CD4-positive, alpha-beta memory T cell (primary cell): ENCODE measurements around the gene PDE4D. TPM values are rescaled to one million over a fixed set of nuclear protein-coding genes. Genes with fewer than 3 reads are reported as not detected.

Experiments
- CTCF ChIA-PET: fragments of 350-600 bp; sonication (Branson Sonifier 250); formaldehyde crosslinking; loops from one replicate; lab custom pipeline; 2021; ENCODE audit warnings: inconsistent platforms; ENCODE audit not compliant: partially characterized antibody; lab: Charles Lee
- POLR2A ChIA-PET: fragments of 350-600 bp; sonication (Branson Sonifier 250); formaldehyde crosslinking; loops from one replicate; lab custom pipeline; 2021; ENCODE audit not compliant: partially characterized antibody; lab: Charles Lee
- DNase-seq, 5 donors: peaks; one replicate each; pipeline versions ENCODE4 v3.0.0 to v3.0.0-alpha.2; 2020 to 2022; ENCODE audit warnings: mixed read lengths in 1 of 5
- H3K27ac ChIP-seq: one replicate; pipeline ENCODE4 v1.7.0; 2013; ENCODE audit warnings: low read depth, low read length
- H3K27me3 ChIP-seq: 2 replicates; pipeline ENCODE4 v1.7.0; 2013; ENCODE audit warnings: mild to moderate bottlenecking, low read length, moderate library complexity; ENCODE audit not compliant: insufficient read depth
- H3K36me3 ChIP-seq: 2 replicates; pipeline ENCODE4 v1.7.0; 2013; ENCODE audit warnings: mild to moderate bottlenecking, low read length, moderate library complexity; ENCODE audit not compliant: insufficient read depth
- H3K4me1 ChIP-seq: 2 replicates; pipeline ENCODE4 v1.7.0; 2013; ENCODE audit warnings: mild to moderate bottlenecking, low read length, moderate library complexity; ENCODE audit not compliant: insufficient read depth
- H3K4me3 ChIP-seq, 2 donors: one replicate each; pipeline ENCODE4 v1.7.0; 2013; ENCODE audit warnings: low read length in 2 of 2, mild to moderate bottlenecking in 1 of 2
- H3K9me3 ChIP-seq, 2 donors: one replicate each; pipeline ENCODE4 v1.7.0; 2013; ENCODE audit warnings: low read length in 2 of 2, control low read depth in 1 of 2; ENCODE audit not compliant: control insufficient read depth in 1 of 2
- H3K27ac Mint-ChIP-seq, 7 donors: one replicate each; pipeline ENCODE4 v1.8.0; 2020 to 2021; ENCODE audit warnings: mixed read lengths in 7 of 7, mild to moderate bottlenecking in 6 of 7, inconsistent platforms in 3 of 7, moderate library complexity in 3 of 7
- H3K27me3 Mint-ChIP-seq, 2 donors: one replicate each; pipeline ENCODE4 v1.8.0; 2020 to 2021; ENCODE audit warnings: mixed read lengths in 2 of 2
- H3K36me3 Mint-ChIP-seq, 2 donors: one replicate each; pipeline ENCODE4 v1.8.0; 2020 to 2021; ENCODE audit warnings: mixed read lengths in 2 of 2, inconsistent platforms in 1 of 2, mild to moderate bottlenecking in 1 of 2
- H3K4me1 Mint-ChIP-seq, 4 donors: one replicate each; pipeline ENCODE4 v1.8.0; 2020 to 2021; ENCODE audit warnings: mixed read lengths in 4 of 4, mild to moderate bottlenecking in 1 of 4
- H3K4me3 Mint-ChIP-seq, 8 donors: one replicate each; pipeline ENCODE4 v1.8.0; 2020 to 2021; ENCODE audit warnings: mixed read lengths in 8 of 8, mild to moderate bottlenecking in 7 of 8, moderate library complexity in 6 of 8, inconsistent platforms in 3 of 8
- H3K9me3 Mint-ChIP-seq, 8 donors: one replicate each; pipeline ENCODE4 v1.8.0; 2020 to 2021; ENCODE audit warnings: mixed read lengths in 8 of 8, mild to moderate bottlenecking in 5 of 8, inconsistent platforms in 3 of 8, moderate library complexity in 1 of 8
- intact Hi-C: fragments of 100-400 bp; cut with micrococcal nuclease; formaldehyde crosslinking; loops from one replicate; pipeline ENCODE4 v1.15.1; 2023
- polyA plus RNA-seq, 2 donors: library from polyadenylated mRNA; unstranded; fragments of 300-500 nt; fragmentation: Illumina TruSeq; gene quantifications; one replicate each; pipeline ENCODE4 v1.2.3, GENCODE V29; 2021
- total RNA-seq, 2 experiments: library from RNA; stranded (reverse); gene quantifications; one replicate each; pipeline ENCODE4 v1.2.3, GENCODE V29; 2021

Gene PDE4D
- total and polyA plus RNA-seq, 4 experiments from 2014 or later = 12.3 to 49.7 (median 30.3) TPM

- Mint-ChIP-seq H3K27me3 (peaks cover 18 to 27% of the 10 kb centered on the region in 2 donors), H3K4me1 (no peaks in the 10 kb centered on the region), H3K9me3 (peaks cover 0 to 3% (median 0%) of the 10 kb centered on the region in 8 donors), H3K27ac (no peak overlapping the region), H3K4me3 (no peak overlapping the region), H3K36me3 (no peaks in the 10 kb centered on the region)
- intact Hi-C loops = no loop called here
- no peak overlapping the region for H3K4me3 ChIP-seq
- H3K27me3 ChIP-seq = no peaks in the 10 kb centered on the region
- H3K9me3 ChIP-seq = no peaks in the 10 kb centered on the region
- H3K27ac ChIP-seq = no peak overlapping the region
- H3K4me1 ChIP-seq = no peaks in the 10 kb centered on the region
- H3K36me3 ChIP-seq = no peaks in the 10 kb centered on the region
- CTCF ChIA-PET = interaction anchor here (1.4 kb wide), 1 partner anchor 10 kb away, joined by 6 read pairs; no protein-coding TSS in a partner anchor
- no peak for DNase-seq
- POLR2A ChIA-PET = no interaction called here
These were observed 680.9 kb downstream of the PDE4D start for GRCh38 chr5:59212596-59212995.

GRCh38 chr5:59209758-59210359, 683.7 kb downstream of the PDE4D start:
- POLR2A ChIA-PET = no interaction called here
- H3K36me3 ChIP-seq = no peaks in the 10 kb centered on the region
- Mint-ChIP-seq H3K27me3 (peaks cover 14 to 16% of the 10 kb centered on the region in 2 donors), H3K36me3 (no peaks in the 10 kb centered on the region), H3K4me3 (no peak overlapping the region), H3K27ac (no peak overlapping the region), H3K9me3 (peaks cover 0 to 3% (median 0%) of the 10 kb centered on the region in 8 donors), H3K4me1 (no peaks in the 10 kb centered on the region)
- CTCF ChIA-PET = interaction anchor here (1.0 to 3.6 kb wide), 2 partner anchors 9 to 22 kb away, joined by 3 to 11 read pairs; no protein-coding TSS in a partner anchor
- intact Hi-C loops = no loop called here
- DNase-seq = no peak
- no peaks in the 10 kb centered on the region for H3K4me1 ChIP-seq
- no peaks in the 10 kb centered on the region for H3K9me3 ChIP-seq
- H3K4me3 ChIP-seq = no peak overlapping the region
- H3K27ac ChIP-seq = no peak overlapping the region
- H3K27me3 ChIP-seq = no peaks in the 10 kb centered on the region

DNA sequence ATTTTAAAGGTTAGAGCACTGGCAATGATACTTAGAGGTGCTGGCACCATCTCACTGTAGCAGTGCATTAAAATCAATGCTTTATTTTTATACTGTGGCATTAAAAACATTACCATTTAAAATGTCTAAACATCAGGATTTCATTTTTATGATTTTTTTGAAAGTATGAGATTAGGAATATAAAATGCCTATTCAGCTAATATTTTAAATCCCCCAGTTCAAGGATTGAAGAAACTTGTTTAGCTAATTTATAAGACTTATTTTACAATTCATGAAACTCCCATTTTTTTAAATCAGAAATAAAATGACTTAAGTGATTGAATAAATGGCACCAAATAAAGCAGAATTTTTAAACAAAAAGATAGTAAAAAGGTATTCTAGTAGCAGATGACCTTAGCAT, 685.1 kb downstream of the PDE4D start:
- ChIA-PET POLR2A (no interaction called here), CTCF (interaction anchor here (1.2 to 3.6 kb wide), 2 partner anchors 20 to 172 kb away, joined by 5 to 11 read pairs; no protein-coding TSS in a partner anchor)
- no peaks in the 10 kb centered on the region for H3K9me3 Mint-ChIP-seq

GRCh38 chr5:59207401-59207800, 686.1 kb downstream of the PDE4D start:
- Mint-ChIP-seq H3K27ac (no peak overlapping the region), H3K36me3 (no peaks in the 10 kb centered on the region), H3K9me3 (no peaks in the 10 kb centered on the region), H3K4me1 (no peaks in the 10 kb centered on the region), H3K27me3 (peaks cover 5 to 6% of the 10 kb centered on the region in 2 donors), H3K4me3 (no peak overlapping the region)
- CTCF ChIA-PET = no interaction called here
- intact Hi-C loops = no loop called here
- DNase-seq = no peak
- Histone ChIP-seq H3K27me3 (no peaks in the 10 kb centered on the region), H3K4me3 (no peak overlapping the region), H3K4me1 (no peaks in the 10 kb centered on the region), H3K27ac (no peak overlapping the region), H3K36me3 (no peaks in the 10 kb centered on the region), H3K9me3 (no peaks in the 10 kb centered on the region)
- POLR2A ChIA-PET = no interaction called here

More for the DNA sequence above, 685.1 kb downstream of the PDE4D start:
- H3K4me1 Mint-ChIP-seq = no peaks in the 10 kb centered on the region
- intact Hi-C loops = no loop called here
- no peak overlapping the region for H3K27ac Mint-ChIP-seq
- no peak for DNase-seq
- no peak overlapping the region for H3K27ac ChIP-seq
- H3K4me1 ChIP-seq = no peaks in the 10 kb centered on the region
- H3K36me3 Mint-ChIP-seq = no peaks in the 10 kb centered on the region
- H3K4me3 ChIP-seq = no peak overlapping the region
- no peaks in the 10 kb centered on the region for H3K9me3 ChIP-seq
- peaks cover 9 to 10% of the 10 kb centered on the region in 2 donors for H3K27me3 Mint-ChIP-seq
- no peaks in the 10 kb centered on the region for H3K36me3 ChIP-seq
- no peaks in the 10 kb centered on the region for H3K27me3 ChIP-seq
- no peak overlapping the region for H3K4me3 Mint-ChIP-seq

DNA sequence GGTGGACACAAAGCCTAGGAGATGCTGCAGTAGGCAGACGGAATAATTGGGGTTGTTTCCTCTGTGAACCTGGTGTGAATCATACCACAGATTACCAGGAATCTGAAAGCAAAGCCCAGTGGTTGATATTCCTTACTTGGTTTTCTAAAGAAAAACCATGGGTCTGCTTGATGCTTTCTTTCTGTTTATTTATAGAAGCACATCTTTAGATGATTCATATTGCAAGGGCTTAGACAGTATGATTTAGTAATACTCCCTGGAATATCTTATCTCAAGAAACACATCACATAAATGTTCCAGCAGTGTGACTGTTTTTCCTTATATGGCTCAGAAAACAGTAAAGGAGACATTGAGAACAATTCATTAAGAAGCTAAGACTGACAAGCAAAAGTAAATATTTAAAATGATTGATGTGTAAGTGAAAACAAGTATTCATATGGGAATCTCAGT, 687.4 kb downstream of the PDE4D start:
- Histone ChIP-seq H3K9me3 (no peaks in the 10 kb centered on the region), H3K4me3 (no peak overlapping the region), H3K4me1 (no peaks in the 10 kb centered on the region), H3K36me3 (no peaks in the 10 kb centered on the region), H3K27ac (no peak overlapping the region), H3K27me3 (no peaks in the 10 kb centered on the region)
- Mint-ChIP-seq H3K27ac (no peak overlapping the region), H3K9me3 (no peaks in the 10 kb centered on the region), H3K4me3 (no peak overlapping the region), H3K27me3 (peaks cover 5 to 6% of the 10 kb centered on the region in 2 donors), H3K4me1 (no peaks in the 10 kb centered on the region), H3K36me3 (no peaks in the 10 kb centered on the region)
- intact Hi-C loops = no loop called here
- ChIA-PET POLR2A (no interaction called here), CTCF (no interaction called here)
- no peak for DNase-seq

- DNase-seq = no peak
- H3K4me1 ChIP-seq = no peaks in the 10 kb centered on the region
- H3K36me3 ChIP-seq = no peaks in the 10 kb centered on the region
- ChIA-PET POLR2A (no interaction called here), CTCF (no interaction called here)
- Mint-ChIP-seq H3K9me3 (no peaks in the 10 kb centered on the region), H3K27me3 (peaks cover 5 to 6% of the 10 kb centered on the region in 2 donors), H3K36me3 (no peaks in the 10 kb centered on the region), H3K4me3 (no peak overlapping the region), H3K4me1 (no peaks in the 10 kb centered on the region), H3K27ac (no peak overlapping the region)
- no peak overlapping the region for H3K4me3 ChIP-seq
- no peaks in the 10 kb centered on the region for H3K9me3 ChIP-seq
- no peaks in the 10 kb centered on the region for H3K27me3 ChIP-seq
- intact Hi-C loops = no loop called here
- no peak overlapping the region for H3K27ac ChIP-seq
These were observed 689.2 kb downstream of the PDE4D start for GRCh38 chr5:59204114-59204897.

- H3K9me3 Mint-ChIP-seq = no peaks in the 10 kb centered on the region
- Histone ChIP-seq H3K4me3 (no peak overlapping the region), H3K4me1 (no peaks in the 10 kb centered on the region), H3K9me3 (no peaks in the 10 kb centered on the region), H3K27ac (no peak overlapping the region), H3K36me3 (no peaks in the 10 kb centered on the region), H3K27me3 (no peaks in the 10 kb centered on the region)
- no peaks in the 10 kb centered on the region for H3K4me1 Mint-ChIP-seq
- H3K27me3 Mint-ChIP-seq = peaks cover 2 to 5% of the 10 kb centered on the region in 2 donors
- no peak for DNase-seq
- H3K36me3 Mint-ChIP-seq = no peaks in the 10 kb centered on the region
- CTCF ChIA-PET = no interaction called here
- POLR2A ChIA-PET = no interaction called here
- no peak overlapping the region for H3K27ac Mint-ChIP-seq
- intact Hi-C loops = no loop called here
- no peak overlapping the region for H3K4me3 Mint-ChIP-seq
These were observed 693.7 kb downstream of the PDE4D start for GRCh38 chr5:59199868-59200267.
